GM10266 (cell line): ENCODE results near the gene KCTD1.

ENCODE experiments used
- DNase-seq: peaks from one replicate; pipeline ENCODE4 v3.0.0; 2012; ENCODE audit errors: extremely low spot score
- TF ChIP-seq, protein P1 (sequence below): IDR thresholded peaks from 2 replicates; pipeline ENCODE4 v1.5.1; 2012; ENCODE audit warnings: mild to moderate bottlenecking, low read depth; ENCODE audit not compliant: control insufficient read depth, insufficient read depth; ENCODE audit errors: missing control alignments

KCTD1 gene

DNA sequence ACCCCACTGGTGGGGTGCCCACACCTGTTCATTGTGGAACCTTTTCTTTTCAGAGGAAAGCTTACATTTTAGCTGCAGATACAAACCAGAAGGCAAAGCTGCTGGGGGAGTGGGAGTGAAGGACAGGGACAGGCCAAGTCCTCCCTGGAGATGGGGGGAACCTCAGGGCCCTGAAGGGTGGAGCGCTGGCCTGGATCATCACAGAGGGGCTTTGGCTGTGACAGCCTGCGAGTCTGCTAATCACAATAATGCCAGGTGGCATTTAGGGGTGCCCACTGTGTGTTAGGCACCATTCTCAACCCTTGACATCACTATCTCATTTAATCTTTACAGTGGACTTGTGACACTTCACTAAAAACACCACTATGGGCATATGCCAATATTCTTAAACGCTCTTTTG lies 27.4 kb downstream of the KCTD1 start:
- DNase-seq = no peak
- TF ChIP-seq, protein P1, sequence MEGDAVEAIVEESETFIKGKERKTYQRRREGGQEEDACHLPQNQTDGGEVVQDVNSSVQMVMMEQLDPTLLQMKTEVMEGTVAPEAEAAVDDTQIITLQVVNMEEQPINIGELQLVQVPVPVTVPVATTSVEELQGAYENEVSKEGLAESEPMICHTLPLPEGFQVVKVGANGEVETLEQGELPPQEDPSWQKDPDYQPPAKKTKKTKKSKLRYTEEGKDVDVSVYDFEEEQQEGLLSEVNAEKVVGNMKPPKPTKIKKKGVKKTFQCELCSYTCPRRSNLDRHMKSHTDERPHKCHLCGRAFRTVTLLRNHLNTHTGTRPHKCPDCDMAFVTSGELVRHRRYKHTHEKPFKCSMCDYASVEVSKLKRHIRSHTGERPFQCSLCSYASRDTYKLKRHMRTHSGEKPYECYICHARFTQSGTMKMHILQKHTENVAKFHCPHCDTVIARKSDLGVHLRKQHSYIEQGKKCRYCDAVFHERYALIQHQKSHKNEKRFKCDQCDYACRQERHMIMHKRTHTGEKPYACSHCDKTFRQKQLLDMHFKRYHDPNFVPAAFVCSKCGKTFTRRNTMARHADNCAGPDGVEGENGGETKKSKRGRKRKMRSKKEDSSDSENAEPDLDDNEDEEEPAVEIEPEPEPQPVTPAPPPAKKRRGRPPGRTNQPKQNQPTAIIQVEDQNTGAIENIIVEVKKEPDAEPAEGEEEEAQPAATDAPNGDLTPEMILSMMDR = no peak

DNA sequence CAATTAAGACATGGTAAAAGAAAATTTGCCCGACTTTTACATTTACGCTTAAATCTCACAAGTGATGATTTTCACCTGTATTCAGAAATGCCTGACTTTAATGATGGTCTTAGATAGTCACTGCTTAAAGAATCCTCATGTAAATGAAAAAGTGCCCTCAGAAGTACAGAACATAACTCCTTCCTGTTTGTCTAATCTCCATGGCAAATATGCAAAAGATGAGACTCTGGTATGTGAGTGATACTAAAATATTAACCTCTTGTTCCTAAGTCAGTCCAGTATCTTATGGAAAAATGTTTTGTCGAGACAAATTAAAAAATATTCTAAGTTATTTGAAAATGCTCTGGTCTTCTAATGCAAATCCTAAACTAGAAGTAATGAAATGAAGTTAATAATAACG lies 29.2 kb downstream of the KCTD1 start:
- TF ChIP-seq, protein P1 = no peak

DNA sequence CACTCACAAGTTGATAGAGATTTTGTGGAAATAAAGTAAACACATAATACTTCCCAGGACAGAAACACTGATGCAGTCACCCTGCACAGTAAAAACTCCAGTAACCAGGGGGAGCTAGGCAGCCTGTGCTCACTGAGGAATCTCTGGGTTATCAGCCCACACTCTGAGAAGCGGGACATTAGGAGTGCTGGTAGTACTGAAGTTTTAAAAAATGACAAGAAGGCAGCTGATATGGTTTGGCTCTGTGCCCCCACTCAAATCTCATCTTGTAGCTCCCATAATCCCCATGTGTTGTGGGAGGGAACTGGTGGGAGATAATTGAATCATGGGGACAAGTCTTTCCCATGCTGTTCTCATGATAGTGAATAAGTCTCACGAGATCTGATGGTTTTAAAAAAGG lies 31.4 kb downstream of the KCTD1 start:
- TF ChIP-seq, protein P1 = no peak
- no peak for DNase-seq

More for the DNA sequence above, 29.2 kb downstream of the KCTD1 start:
- DNase-seq = no peak

DNA sequence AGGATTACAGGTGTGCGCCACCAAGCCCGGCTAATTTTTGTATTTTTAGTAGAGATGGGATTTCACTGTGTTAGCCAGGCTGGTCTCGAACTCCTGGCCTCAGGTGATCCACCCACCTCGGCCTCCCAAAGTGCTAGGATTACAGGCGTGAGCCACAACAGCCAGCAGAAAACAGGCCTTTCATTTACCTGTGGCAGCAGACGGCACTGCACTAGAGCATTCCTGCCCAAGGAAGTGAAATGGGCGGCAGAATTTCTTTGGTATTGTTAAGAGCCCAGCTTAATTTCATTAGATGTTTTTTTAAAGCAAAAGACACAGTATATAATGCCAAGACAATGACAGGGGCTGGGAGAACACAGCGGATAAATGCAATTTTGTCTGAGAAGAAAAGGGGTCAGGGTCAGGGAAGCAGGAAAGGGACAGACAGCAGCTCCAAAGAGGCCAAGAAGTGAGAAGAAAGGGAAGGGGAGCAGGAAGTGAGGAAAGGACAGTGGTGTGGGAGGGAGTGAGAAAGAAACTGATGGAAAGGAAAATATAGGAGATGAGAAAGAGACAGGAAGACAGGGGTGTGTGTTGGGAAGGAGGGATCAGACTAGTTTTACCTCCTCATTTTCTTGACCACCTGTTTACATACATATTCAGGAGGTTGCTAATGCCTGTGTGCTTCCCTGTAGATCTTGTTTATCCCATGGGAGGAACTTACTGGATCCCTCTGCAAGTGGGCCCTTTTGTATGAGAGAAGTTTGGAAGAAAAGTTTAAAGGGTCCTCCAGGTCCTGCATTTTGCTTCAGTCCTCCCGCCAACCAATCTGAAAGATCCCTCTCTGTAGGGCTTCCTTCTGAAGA lies 32.5 kb downstream of the KCTD1 start:
- TF ChIP-seq, protein P1 = no peak
- DNase-seq = no peak

DNA sequence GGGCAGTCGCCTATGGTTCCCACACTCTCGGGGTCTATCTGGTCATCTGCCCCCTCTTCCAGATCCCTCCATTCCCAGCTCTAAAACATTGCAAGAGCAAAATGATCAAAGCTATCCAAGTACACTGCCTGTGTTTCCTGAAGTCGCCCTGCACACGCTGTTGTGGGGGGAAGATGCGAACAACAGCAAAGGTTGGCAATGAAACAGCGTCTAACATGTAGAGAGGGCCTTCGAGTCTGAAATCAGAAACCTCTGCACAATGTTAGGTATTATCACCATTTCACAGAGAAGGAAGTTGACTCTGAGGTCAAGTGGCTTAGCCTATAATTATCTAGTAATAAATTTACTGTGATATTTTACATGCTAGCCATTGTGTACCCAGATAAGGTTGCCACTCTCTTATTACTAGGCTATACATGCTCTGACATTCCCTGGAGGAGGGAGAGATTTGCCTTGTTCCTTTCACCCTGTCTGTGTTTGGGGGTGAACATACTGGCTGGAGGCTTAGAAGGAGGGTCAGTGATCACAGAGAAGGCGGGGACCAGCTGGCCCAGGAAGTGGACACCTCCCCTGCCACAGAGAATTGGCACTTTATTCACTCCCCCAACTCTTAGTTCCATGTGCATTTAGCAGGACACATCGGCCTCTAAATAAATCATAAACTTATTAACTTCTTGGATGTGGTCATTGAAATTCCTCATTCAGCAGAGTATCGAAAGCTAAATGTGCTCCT lies 36.8 kb downstream of the KCTD1 start:
- TF ChIP-seq, protein P1 = no peak
- DNase-seq = no peak

DNA sequence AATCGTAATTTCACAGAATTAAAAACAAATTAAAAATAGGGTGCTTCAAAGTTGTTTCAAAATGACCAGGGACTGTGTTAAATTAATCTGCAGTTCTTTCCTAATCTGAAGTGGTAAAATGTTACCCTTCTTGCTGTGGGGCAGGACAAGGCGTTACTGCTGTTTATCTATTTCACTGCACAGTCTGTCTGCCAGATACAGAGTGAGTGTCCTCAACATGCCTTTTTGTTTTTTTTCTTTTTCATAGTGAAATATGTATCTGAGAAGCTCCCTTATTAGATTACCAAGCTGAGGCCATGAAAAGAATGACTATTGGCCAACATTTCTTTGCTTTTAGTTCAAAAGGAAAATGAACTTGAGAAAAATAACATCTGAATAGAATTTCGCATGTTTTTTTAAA lies 38.0 kb downstream of the KCTD1 start:
- TF ChIP-seq, protein P1 = no peak
- DNase-seq = no peak

DNA sequence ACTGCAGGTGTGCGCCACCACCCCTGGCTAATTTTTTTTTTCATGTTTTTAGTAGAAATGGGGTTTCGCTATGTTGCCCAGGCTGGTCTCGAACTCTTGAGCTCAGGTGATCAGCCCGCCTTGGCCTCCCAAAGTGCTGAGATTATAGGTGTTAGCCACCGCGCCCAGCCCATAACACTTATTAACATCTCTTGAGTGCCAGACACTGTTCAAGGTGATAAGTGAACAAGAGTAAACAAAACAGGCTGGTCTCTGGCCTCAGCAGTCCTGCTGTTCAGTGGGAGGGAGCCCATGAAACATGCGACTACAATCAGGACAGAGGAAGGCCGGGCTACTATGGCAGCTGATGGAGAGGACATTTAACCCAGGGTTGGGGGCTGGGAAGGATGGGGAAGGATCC lies 42.3 kb downstream of the KCTD1 start:
- DNase-seq = no peak
- TF ChIP-seq, protein P1 = no peak
